ENCODE data around the gene NRL. TPM values are rescaled to one million over a fixed set of nuclear protein-coding genes. Genes with fewer than 3 reads are reported as not detected.

Gene NRL
- total RNA-seq, 1 experiment from 2014 or later, result 2.3 TPM

DNA sequence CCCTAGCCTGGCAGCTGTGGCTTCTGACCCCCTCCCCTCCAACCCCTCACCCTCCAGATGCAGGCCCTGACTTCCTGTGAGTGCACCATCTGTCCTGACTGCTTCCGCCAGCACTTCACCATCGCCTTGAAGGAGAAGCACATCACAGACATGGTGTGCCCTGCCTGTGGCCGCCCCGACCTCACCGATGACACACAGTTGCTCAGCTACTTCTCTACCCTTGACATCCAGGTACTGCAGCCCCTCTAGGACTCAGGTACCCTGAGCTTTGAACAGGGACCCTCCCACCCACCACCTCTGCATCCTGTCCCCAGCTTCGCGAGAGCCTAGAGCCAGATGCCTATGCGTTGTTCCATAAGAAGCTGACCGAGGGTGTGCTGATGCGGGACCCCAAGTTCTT lies 40.4 kb upstream of the NRL start:
- H3K79me2 ChIP-seq (ENCODE audit: low read depth), result no peaks in the 10 kb centered on the region
- DNase-seq, result no peak
- no peaks in the 10 kb centered on the region for H3K27me3 ChIP-seq (ENCODE audit: insufficient read depth, low read depth)
- H4K20me1 ChIP-seq (ENCODE audit: insufficient read depth), result no peaks in the 10 kb centered on the region
- H3K36me3 ChIP-seq (ENCODE audit: low read depth), result no peaks in the 10 kb centered on the region; the same call in 1 of the 2 replicates
- no peaks in the 10 kb centered on the region; the same call in 1 of the 2 replicates for H3F3A ChIP-seq (ENCODE audit: insufficient read depth, low read depth)
- no peaks in the 10 kb centered on the region for H3K4me1 ChIP-seq (replicated peaks; ENCODE audit: insufficient read depth)
- intact Hi-C loops (cut with micrococcal nuclease; ENCODE audit: unreplicated experiment), result no loop called here
- POLR2A ChIA-PET (ENCODE audit: unreplicated experiment), result no interaction called here
- no TSS peak for BruUV-seq (replicated peaks)
- H2AFZ ChIP-seq, result no peak overlapping the region
- H3K9me2 ChIP-seq (ENCODE audit: insufficient read depth), result no peaks in the 10 kb centered on the region
- H3K27ac ChIP-seq, result no peak overlapping the region
- TF ChIP-seq EZH2 (IDR thresholded peaks at IDR 0.05; ENCODE audit: low read depth), result no peak
- TF ChIP-seq, protein P1, sequence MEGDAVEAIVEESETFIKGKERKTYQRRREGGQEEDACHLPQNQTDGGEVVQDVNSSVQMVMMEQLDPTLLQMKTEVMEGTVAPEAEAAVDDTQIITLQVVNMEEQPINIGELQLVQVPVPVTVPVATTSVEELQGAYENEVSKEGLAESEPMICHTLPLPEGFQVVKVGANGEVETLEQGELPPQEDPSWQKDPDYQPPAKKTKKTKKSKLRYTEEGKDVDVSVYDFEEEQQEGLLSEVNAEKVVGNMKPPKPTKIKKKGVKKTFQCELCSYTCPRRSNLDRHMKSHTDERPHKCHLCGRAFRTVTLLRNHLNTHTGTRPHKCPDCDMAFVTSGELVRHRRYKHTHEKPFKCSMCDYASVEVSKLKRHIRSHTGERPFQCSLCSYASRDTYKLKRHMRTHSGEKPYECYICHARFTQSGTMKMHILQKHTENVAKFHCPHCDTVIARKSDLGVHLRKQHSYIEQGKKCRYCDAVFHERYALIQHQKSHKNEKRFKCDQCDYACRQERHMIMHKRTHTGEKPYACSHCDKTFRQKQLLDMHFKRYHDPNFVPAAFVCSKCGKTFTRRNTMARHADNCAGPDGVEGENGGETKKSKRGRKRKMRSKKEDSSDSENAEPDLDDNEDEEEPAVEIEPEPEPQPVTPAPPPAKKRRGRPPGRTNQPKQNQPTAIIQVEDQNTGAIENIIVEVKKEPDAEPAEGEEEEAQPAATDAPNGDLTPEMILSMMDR (conservative IDR thresholded peaks at IDR 0.05), result no peak
- CTCF ChIA-PET, result no interaction called here
- no peak overlapping the region for H3K4me3 ChIP-seq
- no peaks in the 10 kb centered on the region for H3K9me3 ChIP-seq (ENCODE audit: insufficient read depth, low read depth)
- no peak overlapping the region for H3K4me2 ChIP-seq

DNA sequence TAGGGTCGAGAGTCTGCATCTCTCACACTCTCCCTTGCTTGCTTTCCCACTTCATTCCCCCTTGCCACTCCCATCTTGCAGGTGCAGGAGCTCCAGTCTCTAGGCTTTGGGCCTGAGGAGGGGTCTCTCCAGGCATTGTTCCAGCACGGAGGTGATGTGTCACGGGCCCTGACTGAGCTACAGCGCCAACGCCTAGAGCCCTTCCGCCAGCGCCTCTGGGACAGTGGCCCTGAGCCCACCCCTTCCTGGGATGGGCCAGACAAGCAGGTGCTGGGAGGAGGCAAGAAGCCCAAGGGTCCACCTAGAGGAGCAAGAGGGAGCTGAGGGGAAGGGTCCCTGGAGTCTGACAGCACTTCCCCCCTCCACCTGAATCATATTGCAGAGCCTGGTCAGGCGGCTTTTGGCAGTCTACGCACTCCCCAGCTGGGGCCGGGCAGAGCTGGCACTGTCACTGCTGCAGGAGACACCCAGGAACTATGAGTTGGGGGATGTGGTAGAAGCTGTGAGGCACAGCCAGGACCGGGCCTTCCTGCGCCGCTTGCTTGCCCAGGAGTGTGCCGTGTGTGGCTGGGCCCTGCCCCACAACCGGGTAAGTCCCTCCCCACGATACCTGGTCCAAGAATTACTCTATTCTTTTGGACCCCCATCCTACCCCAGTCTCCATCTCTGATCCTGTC lies 36.8 kb upstream of the NRL start:
- no peaks in the 10 kb centered on the region; the same call in 1 of the 2 replicates for H3K36me3 ChIP-seq (ENCODE audit: low read depth)
- intact Hi-C loops (cut with micrococcal nuclease; ENCODE audit: unreplicated experiment), result no loop called here
- peaks cover 6% of the 10 kb centered on the region; the same call in 1 of the 2 replicates for H3K4me1 ChIP-seq (replicated peaks; ENCODE audit: insufficient read depth)
- H3K4me2 ChIP-seq, result no peak overlapping the region
- TF ChIP-seq, protein P1 (conservative IDR thresholded peaks at IDR 0.05), result no peak
- no peak for TF ChIP-seq EZH2 (IDR thresholded peaks at IDR 0.05; ENCODE audit: low read depth)
- CTCF ChIA-PET, result interaction anchor here (1.1 kb wide), 1 partner anchor 10 kb away, joined by 4 read pairs; the partner anchor contains the start of gene IRF9
- H4K20me1 ChIP-seq (ENCODE audit: insufficient read depth), result no peaks in the 10 kb centered on the region
- peaks cover 20% of the 10 kb centered on the region for H3K79me2 ChIP-seq (ENCODE audit: low read depth)
- H3K9me2 ChIP-seq (ENCODE audit: insufficient read depth), result no peaks in the 10 kb centered on the region
- BruUV-seq (replicated peaks), result no TSS peak
- H2AFZ ChIP-seq, result no peak overlapping the region
- H3F3A ChIP-seq (ENCODE audit: insufficient read depth, low read depth), result peaks cover 3% of the 10 kb centered on the region; the same call in 1 of the 2 replicates
- POLR2A ChIA-PET (ENCODE audit: unreplicated experiment), result no interaction called here
- no peak overlapping the region for H3K4me3 ChIP-seq
- H3K27ac ChIP-seq, result no peak overlapping the region
- no peaks in the 10 kb centered on the region for H3K9me3 ChIP-seq (ENCODE audit: insufficient read depth, low read depth)
- no peak for DNase-seq
- H3K27me3 ChIP-seq (ENCODE audit: insufficient read depth, low read depth), result no peaks in the 10 kb centered on the region

DNA sequence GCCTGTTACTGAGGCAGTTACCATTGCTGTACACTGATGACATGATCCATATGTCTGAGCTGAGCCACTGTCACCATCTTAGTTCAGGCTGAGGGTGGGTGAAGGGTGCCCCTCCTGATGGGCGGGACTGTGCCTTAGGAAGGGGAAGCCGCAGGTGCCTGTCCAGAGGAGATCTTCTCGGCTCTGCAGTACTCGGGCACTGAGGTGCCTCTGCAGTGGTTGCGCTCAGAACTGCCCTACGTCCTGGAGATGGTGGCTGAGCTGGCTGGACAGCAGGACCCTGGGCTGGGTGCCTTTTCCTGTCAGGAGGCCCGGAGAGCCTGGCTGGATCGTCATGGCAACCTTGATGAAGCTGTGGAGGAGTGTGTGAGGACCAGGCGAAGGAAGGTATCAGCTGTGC lies 36.2 kb upstream of the NRL start:
- CTCF ChIA-PET, result interaction anchor here (1.1 kb wide), 1 partner anchor 10 kb away, joined by 4 read pairs; the partner anchor contains the start of gene IRF9
- POLR2A ChIA-PET (ENCODE audit: unreplicated experiment), result no interaction called here

More for the DNA sequence above, 36.2 kb upstream of the NRL start:
- intact Hi-C loops (cut with micrococcal nuclease; ENCODE audit: unreplicated experiment), result no loop called here
- H3K79me2 ChIP-seq (ENCODE audit: low read depth), result peaks cover 21% of the 10 kb centered on the region
- H3F3A ChIP-seq (ENCODE audit: insufficient read depth, low read depth), result peaks cover 3% of the 10 kb centered on the region; the same call in 1 of the 2 replicates
- no peak overlapping the region for H3K27ac ChIP-seq
- no peak overlapping the region for H2AFZ ChIP-seq
- H3K36me3 ChIP-seq (ENCODE audit: low read depth), result no peaks in the 10 kb centered on the region; the same call in 1 of the 2 replicates
- DNase-seq, result no peak
- no peak overlapping the region for H3K4me3 ChIP-seq
- no peaks in the 10 kb centered on the region for H3K9me2 ChIP-seq (ENCODE audit: insufficient read depth)
- H3K4me2 ChIP-seq, result no peak overlapping the region
- peaks cover 6% of the 10 kb centered on the region; the same call in 1 of the 2 replicates for H3K4me1 ChIP-seq (replicated peaks; ENCODE audit: insufficient read depth)
- no peaks in the 10 kb centered on the region for H3K27me3 ChIP-seq (ENCODE audit: insufficient read depth, low read depth)
- TF ChIP-seq EZH2 (IDR thresholded peaks at IDR 0.05; ENCODE audit: low read depth), result no peak
- TF ChIP-seq, protein P1 (conservative IDR thresholded peaks at IDR 0.05), result no peak
- H3K9me3 ChIP-seq (ENCODE audit: insufficient read depth, low read depth), result no peaks in the 10 kb centered on the region
- no peaks in the 10 kb centered on the region for H4K20me1 ChIP-seq (ENCODE audit: insufficient read depth)
- no TSS peak for BruUV-seq (replicated peaks)

Data from PC-9 (cell line).